Endothelial cell (in vitro differentiated cells): ENCODE measurements around the gene CXCL1. TPM values are rescaled to one million over a fixed set of nuclear protein-coding genes. Genes with fewer than 3 reads are reported as not detected.

ENCODE experiments used
- DNase-seq: peaks from one replicate; pipeline ENCODE4 v3.0.0; 2021; ENCODE audit warnings: low spot score
- H3K27ac Mint-ChIP-seq: one replicate; pipeline ENCODE4 v1.8.0; 2021; ENCODE audit warnings: mixed read lengths, inconsistent platforms; ENCODE audit not compliant: unreplicated experiment
- H3K27me3 Mint-ChIP-seq: one replicate; pipeline ENCODE4 v1.8.0; 2021; ENCODE audit warnings: mild to moderate bottlenecking, moderate library complexity, mixed read lengths, inconsistent platforms; ENCODE audit not compliant: unreplicated experiment
- H3K36me3 Mint-ChIP-seq: one replicate; pipeline ENCODE4 v1.8.0; 2021; ENCODE audit warnings: mild to moderate bottlenecking, low read depth, mixed read lengths, inconsistent platforms; ENCODE audit not compliant: unreplicated experiment
- H3K4me1 Mint-ChIP-seq: one replicate; pipeline ENCODE4 v1.8.0; 2021; ENCODE audit warnings: mild to moderate bottlenecking, mixed read lengths, inconsistent platforms; ENCODE audit not compliant: unreplicated experiment
- H3K4me3 Mint-ChIP-seq: one replicate; pipeline ENCODE4 v1.8.0; 2021; ENCODE audit warnings: mild to moderate bottlenecking, mixed read lengths, inconsistent platforms; ENCODE audit not compliant: unreplicated experiment
- H3K9me3 Mint-ChIP-seq: one replicate; pipeline ENCODE4 v1.8.0; 2021; ENCODE audit warnings: mixed read lengths, inconsistent platforms; ENCODE audit not compliant: unreplicated experiment
- total RNA-seq: library from RNA; stranded (reverse); fragmentation: NEBNext Ultra II Directional; extraction: Animal tissue kit (Norgen Biotek cat#: 25700); gene quantifications from one replicate; pipeline ENCODE4 v1.2.1, GENCODE V29; 2021; ENCODE audit not compliant: unreplicated experiment
- TF ChIP-seq, protein P1 (sequence below): fragments of 200-600 bp; sonication (generic); IDR thresholded peaks from one replicate; pipeline ENCODE4 v1.5.0; 2021; ENCODE audit warnings: antibody characterized with exemption; ENCODE audit not compliant: unreplicated experiment

Gene CXCL1
- total RNA-seq, 1 donor from 2014 or later: 1.7 TPM

DNA sequence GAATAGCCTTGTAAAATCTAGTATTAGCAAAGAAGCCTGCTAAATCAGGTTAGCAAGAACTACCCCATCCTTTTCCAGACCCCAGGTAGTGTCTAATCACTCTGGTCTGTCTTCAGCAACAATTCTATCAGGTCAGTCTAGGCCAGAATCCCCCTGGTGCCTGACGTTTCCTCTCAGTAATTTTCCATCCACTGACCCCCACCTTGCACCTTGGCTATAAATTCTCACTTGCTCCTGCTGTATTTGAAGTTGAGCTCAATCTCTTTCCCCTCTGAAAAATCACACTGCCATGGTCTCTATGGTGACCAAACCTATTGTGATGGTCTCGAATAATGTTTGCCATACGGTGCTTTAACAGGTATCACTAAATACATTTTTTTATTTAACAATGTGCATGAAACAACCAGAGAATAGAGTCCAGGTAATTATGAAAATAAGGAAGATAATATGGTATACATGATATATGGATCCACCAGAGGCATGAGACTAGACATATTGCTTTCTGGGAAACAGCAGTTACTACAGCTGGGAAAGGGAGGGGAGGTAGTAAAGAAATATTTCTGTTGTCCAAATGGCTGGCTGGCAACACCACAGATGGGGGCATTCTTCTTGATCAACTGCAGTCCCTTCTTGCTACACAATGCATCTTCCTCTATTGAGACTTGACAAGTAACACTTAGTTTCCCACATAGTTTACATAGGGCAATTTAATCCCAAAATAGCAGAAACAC is 33.8 kb downstream of the CXCL1 start:
- Mint-ChIP-seq H3K4me3 (no peak overlapping the region), H3K9me3 (no peaks in the 10 kb centered on the region), H3K27me3 (no peaks in the 10 kb centered on the region), H3K4me1 (peaks cover 9% of the 10 kb centered on the region), H3K27ac (no peak overlapping the region), H3K36me3 (no peaks in the 10 kb centered on the region)
- TF ChIP-seq, protein P1, sequence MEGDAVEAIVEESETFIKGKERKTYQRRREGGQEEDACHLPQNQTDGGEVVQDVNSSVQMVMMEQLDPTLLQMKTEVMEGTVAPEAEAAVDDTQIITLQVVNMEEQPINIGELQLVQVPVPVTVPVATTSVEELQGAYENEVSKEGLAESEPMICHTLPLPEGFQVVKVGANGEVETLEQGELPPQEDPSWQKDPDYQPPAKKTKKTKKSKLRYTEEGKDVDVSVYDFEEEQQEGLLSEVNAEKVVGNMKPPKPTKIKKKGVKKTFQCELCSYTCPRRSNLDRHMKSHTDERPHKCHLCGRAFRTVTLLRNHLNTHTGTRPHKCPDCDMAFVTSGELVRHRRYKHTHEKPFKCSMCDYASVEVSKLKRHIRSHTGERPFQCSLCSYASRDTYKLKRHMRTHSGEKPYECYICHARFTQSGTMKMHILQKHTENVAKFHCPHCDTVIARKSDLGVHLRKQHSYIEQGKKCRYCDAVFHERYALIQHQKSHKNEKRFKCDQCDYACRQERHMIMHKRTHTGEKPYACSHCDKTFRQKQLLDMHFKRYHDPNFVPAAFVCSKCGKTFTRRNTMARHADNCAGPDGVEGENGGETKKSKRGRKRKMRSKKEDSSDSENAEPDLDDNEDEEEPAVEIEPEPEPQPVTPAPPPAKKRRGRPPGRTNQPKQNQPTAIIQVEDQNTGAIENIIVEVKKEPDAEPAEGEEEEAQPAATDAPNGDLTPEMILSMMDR: no peak
- DNase-seq: no peak

DNA sequence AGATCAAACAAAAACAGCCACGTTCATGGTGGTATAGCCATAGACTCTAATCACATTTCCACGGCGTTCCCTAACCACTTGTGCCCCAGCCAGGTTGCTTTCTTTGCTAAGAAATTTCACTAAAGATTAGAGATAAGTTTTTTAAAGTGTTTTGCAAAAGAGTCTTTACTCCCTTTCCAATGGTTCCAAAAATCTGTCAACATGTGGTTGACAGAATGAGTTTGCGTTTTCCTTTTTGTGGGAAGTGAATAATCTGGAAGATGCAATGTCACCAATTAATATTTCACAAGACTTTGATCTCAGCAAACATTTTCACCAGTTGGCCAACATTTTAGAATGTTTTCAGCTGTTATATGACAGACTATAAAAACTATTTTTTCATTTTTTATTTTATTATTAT is 35.3 kb downstream of the CXCL1 start:
- TF ChIP-seq, protein P1: no peak
- Mint-ChIP-seq H3K27me3 (no peaks in the 10 kb centered on the region), H3K9me3 (no peaks in the 10 kb centered on the region), H3K4me1 (peaks cover 9% of the 10 kb centered on the region), H3K27ac (no peak overlapping the region), H3K4me3 (no peak overlapping the region), H3K36me3 (no peaks in the 10 kb centered on the region)
- no peak for DNase-seq

DNA sequence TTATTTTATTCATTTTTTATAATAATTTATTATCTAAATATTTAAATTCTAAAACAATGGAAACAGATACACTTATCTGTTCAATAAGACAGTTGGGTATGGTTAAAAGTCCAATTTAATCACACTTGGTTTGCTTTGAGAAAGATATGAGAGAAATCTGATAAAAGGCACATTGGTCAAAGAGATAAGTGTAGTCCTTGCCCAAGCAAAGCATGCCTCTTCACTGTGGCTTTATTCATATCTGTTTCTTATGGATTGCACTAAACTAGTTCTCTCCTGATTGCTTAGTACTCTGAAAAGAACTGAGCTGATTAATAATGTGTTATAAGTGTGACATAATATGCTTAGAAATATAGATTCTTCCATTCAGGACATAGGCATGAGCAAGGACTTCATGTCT is 39.8 kb downstream of the CXCL1 start:
- Mint-ChIP-seq H3K27me3 (no peaks in the 10 kb centered on the region), H3K4me3 (no peak overlapping the region), H3K27ac (no peak overlapping the region), H3K36me3 (no peaks in the 10 kb centered on the region), H3K9me3 (no peaks in the 10 kb centered on the region), H3K4me1 (peaks cover 4% of the 10 kb centered on the region)
- TF ChIP-seq, protein P1: no peak
- DNase-seq: no peak

DNA sequence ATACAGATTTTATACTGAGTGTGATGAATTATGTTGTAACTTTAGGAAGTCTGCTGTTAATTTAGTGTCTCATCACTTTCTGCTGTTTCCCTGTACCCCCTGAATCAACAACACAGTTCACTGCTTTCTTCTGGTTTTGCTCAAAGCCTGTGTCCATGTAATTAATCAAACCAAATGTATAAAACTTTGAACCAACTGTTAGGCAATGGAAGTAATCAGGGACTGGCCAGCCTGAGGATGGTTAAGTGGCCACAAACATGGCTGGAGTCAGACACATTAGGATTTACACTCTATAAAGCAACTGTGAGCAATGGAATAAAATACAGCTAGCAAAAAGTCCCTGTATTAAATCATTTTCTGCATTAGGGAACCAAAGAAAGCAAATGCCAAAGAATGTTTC is 42.6 kb downstream of the CXCL1 start:
- Mint-ChIP-seq H3K4me3 (no peak overlapping the region), H3K27me3 (no peaks in the 10 kb centered on the region), H3K27ac (no peak overlapping the region), H3K9me3 (no peaks in the 10 kb centered on the region), H3K36me3 (no peaks in the 10 kb centered on the region), H3K4me1 (peaks cover 3% of the 10 kb centered on the region)
- TF ChIP-seq, protein P1: no peak
- DNase-seq: no peak

DNA sequence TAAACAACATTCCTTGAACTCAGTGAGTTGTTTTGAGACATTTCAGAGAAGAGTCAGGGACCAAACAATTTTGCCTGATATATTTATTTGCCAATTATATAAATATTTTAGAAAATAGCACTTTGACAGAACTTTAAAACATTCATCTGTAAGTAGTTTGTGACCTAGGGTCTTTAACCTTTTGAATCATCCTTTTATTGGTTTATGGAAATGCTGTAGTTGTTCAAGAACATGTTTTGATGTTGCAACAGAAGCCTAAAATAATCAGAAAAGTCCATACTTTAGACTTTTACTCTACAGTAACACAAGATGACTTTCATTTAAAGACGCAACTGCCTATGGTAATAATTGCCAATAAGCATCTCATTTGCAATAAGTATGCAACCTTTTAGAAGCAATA is 43.0 kb downstream of the CXCL1 start:
- no peaks in the 10 kb centered on the region for H3K4me1 Mint-ChIP-seq
- no peak for DNase-seq
- H3K27me3 Mint-ChIP-seq: no peaks in the 10 kb centered on the region
- TF ChIP-seq, protein P1: no peak
- no peak overlapping the region for H3K4me3 Mint-ChIP-seq
- no peaks in the 10 kb centered on the region for H3K9me3 Mint-ChIP-seq
- H3K36me3 Mint-ChIP-seq: no peaks in the 10 kb centered on the region
- no peak overlapping the region for H3K27ac Mint-ChIP-seq
